Body of pancreas (tissue), 4 donors: Measurements from ENCODE around the gene TMEM101. TPM values are rescaled to one million over a fixed set of nuclear protein-coding genes. Genes with fewer than 3 reads are reported as not detected.

Source experiments
- ATAC-seq: fragments of 150-250 bp; one replicate; pipeline ENCODE4 v1.9.1; 2016
- DNase-seq, 4 donors: peaks; one replicate each; pipeline ENCODE4 v3.0.0-alpha.2; 2019
- H3K27ac ChIP-seq, 4 donors: fragments of 200-600 bp; sonication (generic); 1 replicate in 3 of 4; 2 replicates in 1 of 4; pipeline versions ENCODE4 v1.5.1 to v1.6.1; 2016 to 2019; ENCODE audit warnings: mild to moderate bottlenecking in 1 of 4, mixed read lengths in 1 of 4, moderate library complexity in 1 of 4
- H3K27me3 ChIP-seq, 2 donors: fragments of 200-600 bp; sonication (generic); one replicate each; pipeline ENCODE4 v1.6.0; 2016; ENCODE audit warnings: mild to moderate bottlenecking in 1 of 2
- H3K36me3 ChIP-seq, 2 donors: fragments of 200-600 bp; sonication (generic); replicated peaks in 1 of 2; 2 replicates each; pipeline ENCODE4 v1.5.1; 2016; ENCODE audit warnings: low read depth in 2 of 2; ENCODE audit not compliant: insufficient read depth in 1 of 2
- H3K4me1 ChIP-seq: fragments of 200-600 bp; sonication (generic); one replicate; pipeline ENCODE4 v1.6.0; 2016
- H3K4me3 ChIP-seq, 2 donors: fragments of 200-600 bp; sonication (generic); 1 replicate in 1 of 2; 2 replicates in 1 of 2; pipeline ENCODE4 v1.5.1; 2016 to 2019
- H3K9me3 ChIP-seq, 3 donors: fragments of 200-600 bp; sonication (generic); 1 replicate in 2 of 3; 2 replicates in 1 of 3; pipeline ENCODE4 v1.5.1; 2016
- CTCF ChIP-seq, 7 experiments: fragments of 450-650 bp in 4 of 7; fragments of 200-600 bp in 3 of 7; sonication (generic) in 3 of 7; IDR thresholded peaks; one replicate each; pipeline ENCODE4 v1.5.1; 2016 to 2019; ENCODE audit warnings: antibody characterized with exemption in 7 of 7
- POLR2A ChIP-seq, 3 donors: fragments of 450-650 bp; IDR thresholded peaks; one replicate each; pipeline ENCODE4 v1.6.1; 2016; ENCODE audit warnings: antibody characterized with exemption in 3 of 3, mild to moderate bottlenecking in 2 of 3
- WGBS, 2 donors: methylation state at CpG; one replicate each; pipeline ENCODE4 v1.1.5; 2017; 5-methylcytosine and 5-hydroxymethylcytosine counted together
- intact Hi-C: fragments of 100-400 bp; cut with DNase I; formaldehyde crosslinking; loops from one replicate; pipeline ENCODE4 v1.15.1; 2023
- total RNA-seq, 2 donors: library from RNA; depleted of rRNA; stranded (reverse); fragments of >200 nt; gene quantifications; one replicate each; pipeline ENCODE4 v1.1.0, GENCODE V29; 2016

The TMEM101 gene
- 10 to 100 TPM; 22.6 to 26.7 TPM for total RNA-seq

- intact Hi-C loops: no loop called here
- WGBS, 2 donors: 0% methylated on average over 20 to 43 of the region's 43 CpGs
- H3K4me3 ChIP-seq: peak within 1 kb of the TSS; percentile 72 to 96
- TF ChIP-seq POLR2A (IDR thresholded peaks at IDR 0.05) (peak in 2 of 3 donors; percentile 58 to 65), CTCF (IDR thresholded peaks at IDR 0.05) (peak in 1 of 7 experiments; percentile 21)
- H3K9me3 ChIP-seq: no peaks in the 10 kb centered on the region
- peak; percentile 91 to 93 (median 92) for DNase-seq
- ATAC-seq: peak; percentile 97
- no peaks in the 10 kb centered on the region for H3K27me3 ChIP-seq
- peaks cover 18% of the 10 kb centered on the region for H3K4me1 ChIP-seq
- no peaks in the 10 kb centered on the region for H3K36me3 ChIP-seq
- peak within 1 kb of the TSS in 2 of 4 donors; percentile 64 to 70 for H3K27ac ChIP-seq
Observed at GRCh38 chr17:44014437-44015172, at the start of gene TMEM101. TSS of gene TMEM101 (minus strand) at chr17:44014963. CDS start at chr17:44014952, 11 bp downstream.

DNA sequence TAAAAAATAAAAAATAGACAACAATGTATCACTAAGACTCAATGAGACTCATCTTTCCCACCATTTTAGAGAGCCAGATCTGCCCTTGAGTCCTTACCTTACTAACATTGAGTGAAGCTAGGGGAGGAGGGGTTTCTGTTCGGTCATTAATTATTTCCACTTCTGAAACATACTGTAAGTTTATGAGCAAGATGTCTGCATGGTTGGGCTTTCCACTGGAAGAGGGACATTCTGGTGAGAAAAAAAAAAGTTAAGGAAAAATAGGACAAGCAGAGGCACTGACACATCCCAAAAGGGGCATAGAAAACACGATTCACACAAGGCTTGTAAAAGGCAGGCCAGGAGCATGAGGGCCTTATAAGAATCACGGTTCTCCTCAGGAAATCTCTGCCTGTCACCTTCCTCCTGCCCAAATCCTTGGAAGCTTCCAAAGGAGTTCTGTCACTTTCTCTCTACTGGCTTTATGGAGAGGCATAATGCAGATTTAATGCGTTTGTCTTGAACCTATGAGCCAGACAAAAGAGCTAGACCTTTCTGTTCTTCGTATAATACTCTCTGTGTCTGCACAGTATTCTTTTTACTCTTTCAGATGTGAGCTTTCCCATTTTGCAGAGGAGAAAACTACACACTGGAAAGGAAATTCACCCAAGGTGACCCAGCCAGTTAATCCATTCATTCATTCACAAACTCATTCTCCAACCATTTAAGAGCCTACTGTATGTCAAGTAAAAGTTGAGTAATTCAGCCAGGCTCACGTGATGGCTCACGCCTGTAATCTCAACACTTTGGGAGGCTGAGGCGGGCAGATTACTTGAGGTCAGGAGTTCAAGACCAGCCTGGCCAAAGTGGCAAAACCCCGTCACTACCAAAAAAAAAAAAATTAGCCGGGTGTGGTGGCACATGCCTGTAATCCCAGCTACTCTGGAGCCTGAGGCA, 49.2 kb upstream of the TMEM101 start:
- no peak for ATAC-seq
- no peak for DNase-seq
- Histone ChIP-seq H3K4me1 (peaks cover 39% of the 10 kb centered on the region), H3K9me3 (no peaks in the 10 kb centered on the region), H3K4me3 (no peak overlapping the region), H3K27me3 (no peaks in the 10 kb centered on the region), H3K27ac (no peak overlapping the region), H3K36me3 (peaks cover 0 to 3% of the 10 kb centered on the region in 2 donors)
- intact Hi-C loops: no loop called here
- WGBS, 2 donors: 59 to 61% methylated on average over 10 of the region's 10 CpGs
- no peak for TF ChIP-seq CTCF (IDR thresholded peaks at IDR 0.05)
- no peak for TF ChIP-seq POLR2A (IDR thresholded peaks at IDR 0.05)

DNA sequence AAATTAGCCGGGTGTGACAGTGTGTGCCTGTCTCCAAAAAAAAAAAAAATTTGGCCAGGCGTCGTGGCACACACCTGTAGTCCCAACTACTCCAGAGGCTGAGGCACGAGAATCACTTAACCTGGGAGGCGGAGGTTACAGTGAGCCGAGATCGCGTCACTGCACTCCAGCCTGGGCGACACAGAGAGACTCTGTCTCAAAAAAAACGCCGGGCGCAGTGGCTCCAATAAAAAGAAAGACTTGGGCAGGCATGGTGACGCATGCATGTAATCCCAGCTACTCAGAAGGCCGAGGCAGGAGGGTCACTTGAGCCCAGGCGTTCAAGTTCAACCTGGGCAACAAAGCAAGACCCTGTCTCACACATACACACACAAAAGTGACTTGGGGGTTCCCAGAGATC, 48.1 kb upstream of the TMEM101 start:
- no peaks in the 10 kb centered on the region for H3K27me3 ChIP-seq
- WGBS, 2 donors: 87 to 93% methylated on average over 15 of the region's 15 CpGs
- H3K36me3 ChIP-seq: peaks cover 0 to 3% of the 10 kb centered on the region in 2 donors

DNA sequence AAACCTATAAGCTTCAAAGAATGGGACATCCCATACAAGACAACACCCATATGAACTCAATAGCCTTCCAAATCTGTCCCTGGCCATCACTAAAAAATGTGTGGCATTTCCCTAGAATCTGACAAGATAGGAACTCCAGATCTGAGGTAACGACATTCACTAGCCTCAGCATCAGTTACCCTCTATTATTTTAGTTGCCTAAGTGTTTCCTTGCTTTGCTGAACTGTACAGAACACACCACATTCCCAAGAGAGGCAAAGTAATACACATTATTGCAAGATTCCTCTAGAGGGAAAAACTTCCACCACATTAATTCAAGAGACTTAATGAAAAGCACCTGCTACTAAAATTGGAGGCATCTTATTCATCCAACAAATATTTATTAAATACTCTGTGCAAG, 46.7 kb upstream of the TMEM101 start:
- peaks cover 31% of the 10 kb centered on the region for H3K4me1 ChIP-seq
- DNase-seq: no peak
- H3K27me3 ChIP-seq: no peaks in the 10 kb centered on the region
- no peak for ATAC-seq
- intact Hi-C loops: no loop called here
- peaks cover 0 to 3% of the 10 kb centered on the region in 2 donors for H3K36me3 ChIP-seq
- TF ChIP-seq POLR2A (IDR thresholded peaks at IDR 0.05) (no peak), CTCF (IDR thresholded peaks at IDR 0.05) (no peak)
- H3K9me3 ChIP-seq: no peaks in the 10 kb centered on the region
- WGBS, 2 donors: 83 to 84% methylated on average over 1 of the region's 1 CpG
- no peak overlapping the region for H3K4me3 ChIP-seq
- no peak overlapping the region for H3K27ac ChIP-seq

More for the DNA sequence above, 48.1 kb upstream of the TMEM101 start:
- TF ChIP-seq POLR2A (IDR thresholded peaks at IDR 0.05) (no peak), CTCF (IDR thresholded peaks at IDR 0.05) (no peak)
- ATAC-seq: no peak
- Histone ChIP-seq H3K9me3 (no peaks in the 10 kb centered on the region), H3K4me1 (peaks cover 42% of the 10 kb centered on the region), H3K4me3 (no peak overlapping the region), H3K27ac (no peak overlapping the region)
- intact Hi-C loops: no loop called here
- DNase-seq: no peak
